Measurements from ENCODE around the gene GJA10. TPM values are rescaled to one million over a fixed set of nuclear protein-coding genes. Genes with fewer than 3 reads are reported as not detected.

Gene GJA10
- polyA plus RNA-seq, 4 donors, result 0.11 TPM; not detected in 3

DNA sequence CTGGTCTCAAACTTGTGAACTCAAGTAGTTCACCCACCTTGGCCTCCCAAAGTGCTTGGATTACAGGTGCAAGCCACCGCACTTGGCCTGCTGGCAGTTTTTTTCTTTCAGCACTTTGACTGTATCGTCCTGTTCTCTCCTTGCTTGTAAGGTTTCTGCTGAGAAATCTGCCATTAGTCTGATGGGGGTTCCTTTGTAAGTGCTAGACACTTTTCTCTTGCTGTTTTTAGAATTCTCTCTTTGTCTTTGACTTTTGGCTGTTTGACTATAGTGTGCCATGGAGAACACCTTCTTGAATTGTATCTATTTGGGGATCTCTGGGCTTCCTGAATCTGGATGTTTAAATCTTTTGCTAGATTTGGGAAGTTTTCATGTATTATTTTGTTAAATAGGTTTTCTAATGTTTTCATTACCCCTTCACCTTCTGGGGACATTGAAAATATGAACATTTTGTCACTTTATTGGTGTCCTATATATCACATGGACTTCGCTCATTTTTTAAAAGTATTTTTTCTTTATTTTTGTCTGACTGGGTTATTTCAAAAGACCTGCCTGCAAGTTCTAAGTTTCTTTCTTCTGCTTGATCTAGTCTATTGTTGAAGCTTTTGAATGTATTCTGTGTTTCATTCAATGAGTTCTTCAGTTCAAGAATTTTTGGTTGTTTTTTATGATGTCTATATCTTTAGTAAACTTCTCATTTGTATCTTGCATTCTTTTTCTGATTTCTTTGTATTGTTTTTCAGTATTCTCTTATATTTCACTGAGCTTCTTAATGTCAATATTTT, 22.1 kb downstream of the GJA10 start:
- no peak for DNase-seq (ENCODE audit: low read depth in 4 of 4, low spot score in 2 of 4)

DNA sequence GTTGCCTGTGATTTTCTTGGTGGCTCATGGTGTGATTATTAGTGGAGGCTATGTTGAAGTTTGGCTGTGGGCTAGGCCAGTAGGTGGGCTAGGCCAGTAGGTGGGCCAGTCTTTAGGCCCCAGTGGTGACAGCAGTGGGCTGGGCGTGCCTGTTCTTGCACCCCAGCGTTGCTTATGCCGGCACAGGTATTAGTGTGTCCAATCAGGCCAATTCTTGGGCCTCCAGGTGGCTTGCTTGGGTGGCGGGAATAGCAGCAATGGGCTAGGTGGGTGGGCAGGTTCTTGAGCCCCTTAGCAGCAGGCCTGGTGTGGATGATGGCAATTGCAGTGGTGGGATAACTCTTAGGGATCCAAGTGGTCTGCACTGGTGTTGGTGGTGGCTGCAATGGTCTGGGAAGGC, 22.9 kb downstream of the GJA10 start:
- DNase-seq (ENCODE audit: low read depth in 4 of 4, low spot score in 2 of 4), result no peak

DNA sequence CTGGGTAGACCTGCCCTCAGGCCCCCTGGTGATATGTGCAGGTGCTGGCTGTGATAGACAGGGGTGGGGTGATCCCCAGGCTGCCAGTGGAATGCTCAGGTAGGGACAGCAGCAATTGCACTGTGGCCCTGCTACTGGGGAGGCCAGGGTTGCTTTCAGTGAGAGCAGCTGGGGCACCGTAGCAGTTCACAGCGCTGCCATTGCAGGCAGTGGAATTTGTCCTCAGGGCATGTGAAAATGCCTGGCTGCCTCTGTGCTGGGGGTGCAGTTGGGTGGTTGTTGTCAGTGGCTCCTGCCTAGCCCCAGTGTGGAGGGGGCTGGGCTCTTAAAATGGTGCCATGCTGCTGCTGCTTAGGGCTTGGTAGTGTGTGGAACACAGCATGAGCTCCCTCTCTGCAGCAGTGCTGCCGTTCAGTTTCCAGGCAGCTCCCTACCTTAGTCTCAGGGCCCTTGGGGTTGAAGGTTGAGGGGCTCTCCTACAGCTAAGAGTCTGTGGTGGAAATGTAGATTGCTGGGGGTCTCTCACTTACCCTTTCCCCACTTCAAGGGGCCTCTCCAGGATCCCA, 23.6 kb downstream of the GJA10 start:
- DNase-seq (ENCODE audit: low read depth in 4 of 4, low spot score in 2 of 4), result no peak

DNA sequence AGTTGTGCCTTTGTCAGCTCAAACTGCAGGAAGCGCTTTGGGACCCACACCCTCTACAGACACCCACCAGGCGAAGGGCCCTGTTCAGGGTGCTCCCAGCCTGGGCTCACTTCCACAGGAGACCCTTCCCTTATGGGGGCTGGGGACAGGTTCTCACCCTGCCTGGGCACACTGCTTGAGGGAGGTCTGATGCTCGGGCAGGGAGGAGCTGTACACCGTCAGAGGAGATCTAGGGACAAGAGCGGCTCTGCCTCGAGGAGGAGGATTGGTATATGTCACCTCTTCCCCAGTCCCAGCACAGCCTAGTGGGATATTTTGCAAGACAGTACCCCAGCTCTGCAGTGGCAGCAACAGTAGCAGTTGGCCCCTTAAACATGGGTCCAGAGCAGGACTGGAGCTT, 26.9 kb downstream of the GJA10 start:
- DNase-seq (ENCODE audit: low read depth in 4 of 4, low spot score in 2 of 4), result no peak

DNA sequence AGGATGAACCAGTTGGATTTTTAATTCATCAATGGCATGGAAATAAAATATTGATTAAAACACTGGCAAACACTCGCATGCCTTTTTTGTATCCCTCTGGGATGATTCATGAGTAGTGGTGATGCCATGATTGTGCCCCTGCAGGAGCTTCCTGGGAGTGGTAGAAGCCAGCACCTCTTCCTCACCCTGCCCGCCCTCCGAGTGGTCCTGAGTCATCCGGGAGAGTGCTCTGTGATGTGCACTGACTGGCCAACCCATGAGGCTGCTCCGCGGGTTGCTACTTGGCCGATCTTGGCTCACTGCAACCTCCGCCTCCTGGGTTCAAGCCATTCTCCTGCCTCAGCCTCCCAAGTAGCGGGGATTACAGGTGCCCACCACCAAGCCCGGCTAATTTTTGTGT, 27.4 kb downstream of the GJA10 start:
- DNase-seq (ENCODE audit: low read depth in 4 of 4, low spot score in 2 of 4), result no peak

DNA sequence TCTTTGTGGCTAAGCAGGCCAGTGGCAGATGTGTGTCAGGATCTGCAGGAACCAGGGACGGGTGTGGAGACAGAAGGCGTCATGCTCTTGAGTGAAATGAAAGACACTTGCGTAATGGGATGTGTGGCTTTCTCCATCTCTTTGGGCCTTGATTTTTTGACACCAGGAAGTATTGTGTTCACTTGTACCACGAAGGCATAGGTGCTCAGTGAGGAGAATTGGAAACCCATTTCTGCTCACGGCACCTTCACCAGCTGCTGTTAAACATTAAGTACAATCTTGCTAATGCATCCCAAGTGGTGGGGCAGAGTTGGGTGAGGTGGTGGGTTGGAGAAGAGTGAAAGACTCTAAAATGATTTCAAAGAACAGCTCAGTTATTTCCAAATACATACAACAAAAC, 30.0 kb downstream of the GJA10 start:
- no peak for DNase-seq (ENCODE audit: low read depth in 4 of 4, low spot score in 2 of 4)

DNA sequence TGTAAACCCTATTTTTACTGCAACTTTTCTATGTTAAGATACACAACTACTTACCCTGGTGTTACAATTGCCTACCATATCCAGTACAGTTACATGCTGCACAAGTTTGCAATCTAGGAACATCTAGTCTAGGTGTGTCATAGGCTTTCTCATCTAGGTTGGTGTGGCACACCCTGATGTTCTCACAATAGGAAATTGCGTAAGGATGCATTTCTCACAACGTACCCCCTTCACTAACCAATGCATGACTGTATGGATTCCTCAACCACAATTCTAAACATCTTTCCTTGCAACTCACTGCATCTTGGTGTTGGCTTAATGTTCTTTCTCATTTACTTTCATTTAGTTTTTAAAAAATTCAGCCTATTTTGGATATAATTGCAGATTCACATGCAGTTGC, 31.6 kb downstream of the GJA10 start:
- no peak for DNase-seq (ENCODE audit: low read depth in 4 of 4, low spot score in 2 of 4)

DNA sequence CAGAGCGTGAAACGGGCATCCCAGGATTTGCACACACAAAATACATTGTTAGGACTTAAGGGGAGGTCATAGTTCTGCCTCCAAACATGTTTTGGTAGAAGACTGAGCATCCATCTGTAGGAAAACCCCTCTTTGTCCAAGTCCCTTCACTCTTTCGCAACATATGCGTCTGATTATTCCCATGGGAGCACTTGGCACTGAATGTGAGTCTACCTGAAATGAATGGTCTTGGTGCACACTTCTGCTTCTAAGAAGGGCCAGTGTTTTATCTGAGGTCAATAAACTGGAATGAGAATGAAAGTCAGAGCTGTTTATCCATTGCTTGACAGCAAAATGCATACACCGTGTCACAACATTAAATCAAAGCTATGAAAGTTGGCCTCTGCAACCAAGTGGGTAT, 33.0 kb downstream of the GJA10 start:
- DNase-seq (ENCODE audit: low read depth in 4 of 4, low spot score in 2 of 4), result no peak

DNA sequence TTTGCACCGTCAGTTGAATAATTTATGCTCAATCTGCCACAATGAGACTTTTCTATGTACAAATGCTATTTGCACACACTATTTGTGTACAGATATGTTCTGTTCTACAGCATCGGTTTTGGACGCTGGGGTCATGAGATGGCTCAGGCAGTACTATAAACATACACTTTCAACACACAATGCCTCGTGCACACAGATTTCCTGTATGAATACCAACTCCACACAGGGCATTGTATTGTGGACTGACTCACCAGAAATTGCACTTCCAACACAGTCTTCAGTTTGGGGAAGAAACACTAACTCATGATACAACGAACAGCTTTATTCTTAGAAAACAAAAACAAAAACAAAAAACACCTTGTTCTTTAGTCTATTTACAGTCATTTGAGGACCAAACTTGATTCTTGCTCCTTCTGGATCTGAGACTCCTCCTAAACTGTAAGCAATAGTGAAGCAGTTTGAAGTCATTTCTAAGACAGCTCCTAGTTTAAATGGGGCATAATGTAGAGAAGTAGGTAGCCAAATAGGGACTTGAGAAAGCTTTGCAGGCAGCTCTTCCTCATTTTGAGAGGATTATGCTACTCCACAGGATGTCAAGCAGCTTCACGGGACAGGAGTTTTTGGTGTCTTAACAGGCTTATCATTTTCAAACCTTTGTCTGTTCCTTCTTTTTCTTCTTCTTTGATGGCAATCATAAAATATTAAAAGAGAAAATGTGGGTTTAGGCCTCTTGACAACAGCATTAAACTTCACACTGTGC, 33.7 kb downstream of the GJA10 start:
- no peak for DNase-seq (ENCODE audit: low read depth in 4 of 4, low spot score in 2 of 4)

DNA sequence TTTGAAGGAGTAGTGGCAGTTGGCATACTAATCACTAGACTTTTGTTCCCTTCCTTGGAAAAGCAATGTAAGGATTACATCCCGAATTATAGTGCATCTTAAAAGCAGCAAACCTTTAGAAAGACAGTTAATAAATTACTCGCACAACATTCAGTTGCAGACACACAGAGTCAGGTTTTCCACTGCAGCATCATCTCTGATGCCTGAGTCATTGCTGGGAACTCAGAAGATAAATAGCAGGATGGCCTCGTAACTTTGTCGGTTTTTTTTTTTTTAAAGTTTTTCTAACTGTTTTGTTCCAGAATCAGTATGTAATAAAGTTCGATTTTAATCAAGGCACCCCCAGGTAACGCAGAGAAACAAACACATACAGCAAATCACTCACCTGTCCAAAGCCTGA, 34.3 kb downstream of the GJA10 start:
- no peak for DNase-seq (ENCODE audit: low read depth in 4 of 4, low spot score in 2 of 4)

DNA sequence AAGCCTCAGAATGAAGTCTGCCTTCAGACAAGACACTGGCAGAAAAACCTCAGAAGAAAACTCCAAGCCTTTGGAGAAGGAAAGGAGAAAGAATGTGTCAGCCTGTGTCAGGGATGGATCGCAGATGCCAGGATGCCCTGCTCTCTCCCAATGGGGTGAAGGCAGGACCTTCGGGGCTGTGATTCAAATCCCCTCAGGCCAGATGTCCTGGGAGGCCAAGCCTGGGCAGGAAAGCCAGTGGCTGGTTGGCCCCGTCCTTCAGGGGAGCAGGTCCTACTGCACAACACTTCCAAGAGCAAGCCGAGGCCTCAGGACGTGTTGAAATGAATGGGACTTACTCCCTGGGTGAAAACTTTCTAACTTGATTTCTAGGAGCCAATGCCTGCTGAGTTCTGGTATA, 36.5 kb downstream of the GJA10 start:
- no peak for DNase-seq (ENCODE audit: low read depth in 4 of 4, low spot score in 2 of 4)

DNA sequence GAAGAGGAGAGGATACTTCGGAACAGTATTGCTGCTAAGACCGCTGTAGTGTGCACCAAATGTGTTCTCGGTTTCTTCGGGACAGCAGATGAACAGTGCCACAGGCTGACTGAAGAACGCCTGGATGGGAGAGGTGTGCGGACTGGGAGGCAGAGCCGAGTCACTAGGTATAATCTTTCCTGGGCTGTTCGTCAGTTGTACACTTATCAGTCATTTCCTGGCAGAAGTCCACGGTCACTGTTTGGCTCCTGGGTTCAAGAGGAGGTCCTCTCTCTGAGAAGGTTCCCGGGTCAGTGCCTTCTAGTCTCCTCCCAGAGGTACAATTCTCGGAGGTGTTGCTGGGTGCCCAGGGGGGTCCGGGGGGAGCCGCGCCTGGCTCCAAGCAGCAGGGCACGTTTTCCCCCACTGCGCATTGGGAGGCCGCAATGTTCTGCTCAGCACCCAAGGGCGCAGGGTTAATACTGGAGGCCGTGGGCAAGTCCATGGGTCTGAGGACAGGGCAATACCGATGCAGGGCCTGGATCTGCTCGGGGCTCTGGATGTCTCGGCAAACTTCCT, 38.1 kb downstream of the GJA10 start:
- DNase-seq (ENCODE audit: low read depth in 4 of 4, low spot score in 2 of 4), result no peak

DNA sequence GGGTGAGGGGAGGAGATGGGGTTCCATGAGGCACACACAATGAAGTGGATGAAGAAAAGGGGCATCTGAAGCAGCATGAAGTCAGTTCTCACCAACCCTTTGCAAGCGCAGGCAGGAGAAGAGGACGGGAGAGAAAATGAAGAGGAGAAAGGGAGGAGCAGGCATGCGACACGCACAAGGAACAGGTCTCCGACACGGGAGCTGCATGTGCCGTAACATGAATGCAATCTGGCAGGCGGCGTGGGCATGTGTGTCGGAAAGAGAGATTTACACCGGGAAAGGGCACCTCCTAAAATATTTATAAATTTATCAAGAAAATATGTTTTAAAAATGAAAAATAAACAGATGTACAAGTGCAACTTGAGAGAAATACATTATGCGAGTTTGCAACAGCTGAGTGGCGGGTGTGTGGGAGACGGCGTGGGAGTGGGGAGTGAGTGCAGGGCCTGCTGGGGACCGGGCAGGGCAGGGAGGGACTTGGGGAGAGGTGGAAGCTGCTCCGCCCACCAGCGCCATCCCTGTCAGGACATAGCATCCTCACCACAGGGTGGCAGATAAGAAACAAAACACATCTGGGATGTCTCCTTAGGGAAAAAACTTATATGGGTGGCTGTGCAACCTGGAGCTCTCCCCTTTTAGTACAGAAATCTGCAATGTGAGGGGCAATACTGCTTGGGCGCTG, 40.6 kb downstream of the GJA10 start:
- no peak for DNase-seq (ENCODE audit: low read depth in 4 of 4, low spot score in 2 of 4)

DNA sequence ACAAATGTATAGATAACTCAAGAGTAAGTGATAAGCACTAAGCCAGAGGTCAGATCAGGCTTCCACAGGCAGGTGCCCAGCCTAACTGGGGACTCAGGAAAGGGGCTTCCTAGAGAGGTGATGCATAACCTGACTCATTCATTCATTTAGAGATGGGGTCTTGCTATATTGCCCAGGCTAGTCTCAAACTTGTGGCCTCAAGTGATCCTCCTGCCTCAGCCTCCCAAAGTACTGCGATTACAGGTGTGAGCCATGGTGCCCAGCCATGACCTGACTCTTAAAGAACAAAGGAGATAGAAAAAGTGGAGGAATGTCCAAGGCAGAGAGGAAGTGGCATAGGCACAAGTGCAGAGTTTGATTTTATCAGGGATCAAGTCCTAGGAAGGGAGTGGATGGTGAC, 41.9 kb downstream of the GJA10 start:
- no peak for DNase-seq (ENCODE audit: low read depth in 4 of 4, low spot score in 2 of 4)

DNA sequence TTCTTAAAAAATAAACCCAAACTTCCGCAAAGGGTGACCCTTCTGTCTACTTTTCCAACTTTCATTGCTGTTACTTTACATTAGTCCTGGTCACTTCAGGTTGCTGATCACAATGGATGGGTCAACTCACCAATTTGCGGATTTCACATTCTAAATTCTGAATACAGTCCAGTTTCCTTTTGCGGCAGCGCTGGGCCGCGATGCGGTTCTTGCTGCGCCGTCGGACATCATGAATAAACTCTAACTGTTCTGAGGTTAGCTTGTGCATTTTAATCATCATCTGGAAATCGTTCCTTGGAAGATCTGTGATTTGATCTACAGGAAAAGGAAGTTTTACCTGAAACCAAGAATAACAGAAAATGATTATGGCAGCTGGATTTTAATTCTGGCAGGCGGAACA, 43.7 kb downstream of the GJA10 start:
- no peak for DNase-seq (ENCODE audit: low read depth in 4 of 4, low spot score in 2 of 4)

DNA sequence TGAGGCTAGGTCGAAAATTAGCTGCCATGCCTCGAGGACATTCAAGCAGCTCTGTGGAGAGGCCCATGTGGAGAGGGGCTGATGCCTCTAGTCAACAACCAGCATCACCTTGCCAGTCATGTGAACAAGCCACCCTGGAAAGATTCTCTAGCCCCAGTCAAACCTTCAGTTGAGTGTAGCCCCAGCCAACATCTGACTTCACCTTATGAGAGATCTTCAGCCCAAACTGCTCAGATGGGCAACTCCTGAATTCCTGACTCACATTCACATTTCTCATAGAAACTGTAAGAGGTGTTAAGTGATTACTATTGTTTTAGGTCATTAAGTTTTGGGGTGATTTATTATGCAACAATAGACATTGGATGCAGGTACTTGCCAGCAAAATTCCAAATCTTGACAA, 44.9 kb downstream of the GJA10 start:
- DNase-seq (ENCODE audit: low read depth in 4 of 4, low spot score in 2 of 4), result no peak

DNA sequence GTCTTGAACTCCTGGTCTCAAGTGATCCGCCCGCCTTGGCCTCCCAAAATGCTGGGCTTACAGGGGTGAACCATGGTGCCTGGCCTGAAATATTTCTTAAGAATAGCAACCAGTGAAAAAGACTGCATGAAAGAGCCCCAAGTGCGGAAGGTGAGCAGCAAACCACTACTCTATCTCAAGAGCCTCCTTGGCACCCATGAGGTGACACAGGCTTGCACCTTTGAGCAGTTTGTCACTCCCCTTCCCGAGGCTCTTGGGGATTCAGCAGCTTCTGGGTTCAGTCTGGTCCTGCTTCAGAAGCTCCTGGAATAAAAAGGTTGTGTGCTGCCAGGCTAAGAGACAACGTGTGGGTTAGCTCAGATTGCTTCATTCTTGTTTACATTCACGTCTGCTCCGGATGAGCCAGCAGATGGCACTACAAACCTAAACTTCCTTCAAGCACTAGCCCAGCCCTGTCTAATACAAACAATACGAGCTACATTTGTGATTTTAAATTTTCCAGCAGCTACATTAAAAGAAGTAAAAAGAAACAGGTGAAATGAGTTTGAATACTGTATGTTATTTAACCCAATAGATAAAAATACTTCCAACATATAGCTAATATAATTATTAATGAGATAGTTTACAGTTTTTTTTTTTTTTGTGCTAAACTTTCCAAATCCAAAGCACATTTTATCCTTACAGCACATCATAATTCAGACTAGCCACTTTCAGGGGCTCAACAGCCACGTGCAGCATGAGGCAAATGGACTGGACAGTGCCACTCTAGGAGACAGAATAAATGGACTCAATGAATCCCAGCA, 46.2 kb downstream of the GJA10 start:
- DNase-seq (ENCODE audit: low read depth in 4 of 4, low spot score in 2 of 4), result peak in 3 of 4 donors; percentile 50 to 77 (median 69)

DNA sequence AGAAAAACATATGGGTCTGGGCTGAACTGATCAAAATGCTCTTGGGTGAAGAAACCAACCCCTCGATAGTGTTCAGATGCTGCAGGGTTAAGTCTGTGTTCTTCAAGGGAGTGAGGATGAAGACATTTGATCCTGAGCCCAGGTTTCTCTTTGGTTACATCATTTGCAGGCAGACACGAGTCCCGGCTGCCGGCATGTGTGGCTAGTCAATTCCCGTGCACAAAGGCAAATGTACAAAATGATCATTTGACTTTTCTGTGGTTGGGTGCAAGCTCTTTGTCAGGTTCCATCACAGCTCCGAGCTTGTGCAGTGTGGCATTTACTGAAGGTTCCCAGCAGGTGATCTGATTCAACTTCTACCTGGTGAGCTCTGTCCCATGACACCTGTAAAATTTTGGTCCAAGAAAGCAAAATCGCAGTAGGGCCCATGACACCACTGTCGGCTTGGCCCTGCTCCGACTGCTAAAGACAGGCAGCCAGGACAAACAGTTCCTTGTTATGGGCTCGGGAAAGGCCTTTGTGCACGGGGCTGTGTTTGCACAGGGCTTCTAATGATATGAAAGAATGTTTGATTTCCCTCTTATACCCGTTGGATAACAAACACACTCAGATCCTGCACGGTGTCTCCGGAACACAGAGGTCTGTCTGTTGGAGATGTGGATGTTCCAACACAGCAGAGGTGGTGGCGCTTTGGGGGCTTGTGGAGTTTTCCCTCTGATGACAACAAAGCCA, 46.9 kb downstream of the GJA10 start:
- DNase-seq (ENCODE audit: low read depth in 4 of 4, low spot score in 2 of 4), result no peak

DNA sequence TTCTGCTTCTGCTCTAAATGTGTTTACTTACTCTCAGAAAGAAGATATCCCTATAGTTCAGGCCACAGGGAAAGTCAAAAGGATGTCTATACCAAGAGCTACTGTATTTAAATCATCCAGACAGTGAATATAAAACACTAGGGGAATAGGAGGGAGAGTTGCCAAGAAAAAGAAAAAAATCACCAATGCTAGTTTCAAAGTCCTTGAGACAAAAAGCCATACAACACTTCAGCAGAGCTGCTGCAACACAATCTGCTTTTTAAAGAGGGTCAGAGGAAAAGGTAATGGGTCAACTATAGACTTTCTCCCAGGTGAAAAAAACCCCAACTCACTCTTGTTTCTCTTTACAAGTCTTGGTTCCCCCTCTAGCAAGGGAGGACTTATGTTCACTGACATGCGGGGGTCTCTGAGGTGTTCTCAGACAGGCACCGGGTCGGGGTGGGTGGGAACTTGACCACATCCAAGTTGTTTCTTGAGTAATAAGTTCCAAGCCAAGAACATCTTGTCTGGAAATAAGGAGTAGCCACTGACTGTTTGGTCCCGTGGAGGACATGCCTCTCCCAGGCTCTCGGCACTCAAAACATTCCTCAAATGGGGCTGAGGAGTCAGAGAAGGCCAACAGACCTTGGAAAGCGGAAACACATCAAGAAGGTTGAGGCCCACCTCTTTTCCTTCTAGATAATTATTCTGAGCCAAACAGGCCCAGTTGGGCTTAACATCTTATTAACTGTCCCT, 47.7 kb downstream of the GJA10 start:
- no peak for DNase-seq (ENCODE audit: low read depth in 4 of 4, low spot score in 2 of 4)

Measured in left renal cortex interstitium (tissue), 4 donors.